HG02970 (cell line): ENCODE results near the gene CDH10.

Experiments used
- ATAC-seq: cut with Tn5 transposase; IDR thresholded peaks from one replicate; pipeline ENCODE4 v1.9.1; 2021; ENCODE audit warnings: mild to moderate bottlenecking, moderate library complexity, moderate number of reproducible peaks; ENCODE audit not compliant: unreplicated experiment, low FRiP score

CDH10 gene

DNA sequence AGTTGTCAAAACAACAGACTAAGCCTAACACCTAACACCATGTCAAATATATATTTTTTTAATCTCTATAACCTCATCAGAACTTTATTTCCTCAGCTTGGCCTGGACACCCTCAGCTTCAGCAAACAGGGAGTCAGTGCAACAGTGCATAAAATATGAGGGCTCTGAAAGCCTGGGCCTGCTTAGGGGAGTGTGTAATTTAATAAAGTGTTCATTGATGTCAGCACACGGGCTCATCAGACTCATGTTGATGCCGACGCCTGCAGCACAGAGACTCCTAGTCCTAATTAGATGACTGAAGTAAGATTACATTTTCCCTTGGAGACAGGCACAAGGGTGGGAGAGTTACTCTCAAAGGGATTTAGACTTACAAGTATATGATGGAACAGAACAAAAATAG, 37.8 kb downstream of the CDH10 start:
- ATAC-seq: no peak

DNA sequence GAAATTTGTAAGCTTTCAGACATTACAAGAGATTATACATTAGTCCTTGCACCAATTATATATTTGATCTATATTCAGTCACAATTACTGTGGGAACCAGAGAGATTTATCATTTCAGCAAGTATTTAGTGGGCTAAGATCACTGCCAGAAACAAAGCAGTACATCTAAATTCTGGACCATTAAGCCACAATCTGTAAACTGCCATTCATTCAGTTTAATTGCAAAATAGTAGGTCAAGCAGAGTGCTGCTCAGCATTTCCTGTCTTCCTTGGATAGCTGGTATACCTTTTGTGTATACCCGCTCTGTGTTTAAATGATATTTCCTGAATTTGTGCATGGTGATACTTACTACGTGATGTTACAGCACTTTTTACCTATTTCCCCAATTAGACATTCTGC, 42.6 kb downstream of the CDH10 start:
- no peak for ATAC-seq

DNA sequence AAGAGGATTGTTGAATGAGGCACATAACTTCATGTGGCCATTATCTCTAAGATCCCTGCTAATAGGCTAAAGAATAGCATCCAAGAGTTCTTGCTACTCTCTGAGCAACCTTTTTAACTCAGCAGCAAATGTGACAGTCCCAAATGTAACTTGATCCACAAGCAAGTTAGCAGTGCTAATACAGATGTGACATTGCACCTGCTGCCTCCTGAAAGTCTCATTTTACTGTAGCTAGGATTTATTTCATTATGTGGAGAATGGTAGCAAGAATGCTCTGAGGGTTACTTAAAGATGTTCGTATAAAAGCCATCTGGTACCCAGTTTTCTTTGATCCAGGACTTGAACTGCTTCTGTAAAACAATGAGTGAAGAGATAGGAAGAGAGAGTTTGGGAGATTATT, 45.8 kb downstream of the CDH10 start:
- ATAC-seq: no peak

DNA sequence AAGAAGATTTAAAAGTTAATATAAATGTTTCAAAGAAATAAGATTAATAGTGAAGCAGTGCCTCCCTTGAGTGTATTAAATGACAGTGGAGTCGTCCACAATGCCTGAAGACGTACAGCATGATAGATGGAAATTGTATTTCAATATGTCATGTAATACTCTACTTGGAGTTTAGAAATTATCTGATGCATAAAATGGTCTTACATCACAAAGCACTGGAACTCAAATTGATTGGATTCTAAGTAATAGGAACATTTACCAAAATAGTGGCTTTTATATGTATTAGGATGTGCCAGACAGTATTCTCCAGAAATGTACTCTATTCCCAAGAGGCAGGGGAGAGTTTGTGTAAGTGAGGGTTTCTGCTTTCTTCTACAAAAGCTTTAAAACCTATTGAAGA, 49.4 kb downstream of the CDH10 start:
- no peak for ATAC-seq

DNA sequence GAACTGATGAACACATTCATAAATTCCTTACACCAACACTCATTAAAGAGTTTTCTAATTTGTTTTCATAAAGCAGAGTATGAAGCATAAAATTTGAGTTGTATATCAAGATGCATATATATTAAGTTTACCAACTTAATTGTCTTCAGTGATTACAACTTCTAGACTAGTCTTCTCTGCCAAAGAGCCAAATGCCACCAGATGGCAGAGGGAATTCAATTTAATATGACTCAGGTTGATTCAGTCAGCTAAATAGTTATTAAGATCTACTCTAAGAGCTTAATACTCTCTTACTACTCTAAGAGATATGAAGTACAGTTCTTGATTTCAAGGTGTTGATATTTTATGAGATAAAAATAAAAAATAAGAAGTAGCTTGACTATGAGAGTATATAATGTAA, 53.4 kb downstream of the CDH10 start:
- ATAC-seq: no peak

DNA sequence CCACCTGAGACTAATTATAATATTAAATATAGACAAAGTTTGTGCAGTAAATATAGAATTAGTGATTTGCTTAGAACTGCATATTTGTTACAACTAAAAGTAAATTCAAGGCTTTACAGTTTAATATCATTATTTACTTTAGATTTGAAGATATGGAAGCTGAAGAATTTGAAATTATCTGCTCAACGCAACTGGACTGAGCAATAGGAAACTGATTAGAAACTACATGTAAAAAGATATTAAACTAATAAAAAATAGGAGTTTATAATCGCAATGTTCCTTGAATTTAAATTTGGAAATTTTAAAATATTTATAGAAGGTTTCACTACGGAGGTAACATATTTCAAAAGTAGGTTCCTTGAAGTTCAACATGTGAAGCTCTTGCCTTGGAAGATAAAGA, 55.2 kb downstream of the CDH10 start:
- ATAC-seq: no peak

DNA sequence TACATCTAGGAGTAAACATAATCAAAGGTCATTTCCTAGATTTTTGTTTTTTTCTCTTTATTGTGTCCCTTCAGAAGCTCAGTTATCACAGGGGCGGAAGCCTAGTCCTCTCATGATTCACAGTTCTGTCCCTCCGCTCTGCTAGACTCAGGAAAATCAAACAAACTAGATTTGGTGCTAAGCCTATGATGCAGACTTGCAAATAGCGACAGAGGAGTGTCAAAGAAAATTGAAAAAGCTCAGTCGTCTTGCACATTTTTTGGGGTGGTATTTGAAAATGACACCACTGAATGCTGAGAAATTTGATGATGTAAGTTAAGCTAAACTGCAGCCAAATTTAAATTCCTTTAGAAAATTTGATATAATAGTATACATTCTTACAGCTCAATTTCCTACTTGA, 59.0 kb downstream of the CDH10 start:
- ATAC-seq: no peak

DNA sequence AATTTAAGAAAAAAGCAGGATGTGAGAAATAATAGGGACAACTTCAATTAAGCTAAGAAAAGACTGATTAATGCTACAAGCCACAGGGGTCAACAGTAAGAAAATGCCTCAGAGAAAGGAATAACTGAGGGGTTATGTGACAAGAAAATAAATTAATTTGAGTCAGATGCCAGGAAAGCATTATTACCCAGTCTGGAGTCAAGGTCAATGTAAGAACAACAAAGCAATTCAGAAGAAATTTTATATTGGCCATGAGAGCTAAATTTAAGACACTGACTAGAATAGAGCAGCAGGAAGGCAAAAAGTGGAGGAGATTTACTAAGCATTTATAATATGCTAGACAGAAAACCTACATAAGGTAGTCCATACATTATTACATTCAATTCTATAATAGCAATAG, 73.5 kb downstream of the CDH10 start:
- ATAC-seq: no peak

DNA sequence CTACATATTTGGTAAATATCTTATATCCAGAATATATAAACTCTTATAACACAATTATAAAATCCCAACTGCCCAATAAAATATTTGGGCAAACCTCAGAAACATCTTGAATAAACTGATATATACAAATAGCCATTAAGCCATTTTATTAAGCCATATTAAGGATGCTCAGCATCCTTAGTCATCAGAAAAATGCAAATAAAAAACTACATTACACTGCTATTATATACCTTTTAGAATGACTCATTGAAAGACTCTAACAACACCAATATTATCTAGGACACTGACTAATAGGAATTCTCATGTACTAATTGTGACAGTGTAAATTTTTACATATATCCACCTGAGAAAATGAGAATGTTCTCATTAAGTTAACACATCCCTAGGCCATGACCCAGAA, 77.8 kb downstream of the CDH10 start:
- no peak for ATAC-seq

DNA sequence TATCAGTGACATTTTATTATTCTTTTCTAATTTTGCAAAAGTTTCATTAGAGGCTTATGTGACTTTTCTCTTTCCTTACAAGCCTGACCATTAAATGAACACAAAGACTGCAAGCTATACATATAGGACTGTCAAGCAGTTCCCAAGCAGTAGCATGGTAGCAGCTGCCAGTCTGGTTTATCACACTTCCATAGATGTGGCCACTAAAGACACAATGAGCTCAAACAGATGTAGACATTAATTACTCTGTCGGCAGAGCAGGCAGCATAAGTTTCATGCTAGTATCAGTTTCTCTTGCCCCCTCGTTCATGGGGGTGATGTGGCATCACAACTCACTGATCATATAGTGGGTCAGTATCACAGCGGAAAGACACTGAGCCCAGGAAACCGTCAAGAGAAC, 89.5 kb downstream of the CDH10 start:
- ATAC-seq: no peak

DNA sequence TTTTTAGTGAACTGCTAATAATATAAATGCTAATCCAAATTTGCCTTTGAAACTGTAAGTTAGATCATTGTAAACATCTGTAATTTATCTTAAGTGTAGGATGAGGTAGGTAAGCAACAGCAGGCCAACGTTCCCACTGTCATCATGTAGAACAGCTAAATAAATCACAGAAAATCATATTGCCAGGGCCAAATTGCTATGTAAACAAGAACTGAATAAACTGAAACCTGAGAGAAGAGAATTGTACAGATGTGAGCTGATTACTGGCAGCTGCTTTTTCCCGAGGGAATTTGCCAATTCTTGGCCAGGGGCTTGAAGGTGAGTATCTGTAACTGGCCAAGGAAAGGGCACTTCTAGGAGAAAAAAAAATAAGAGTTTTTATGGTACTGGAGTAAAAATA, 97.6 kb downstream of the CDH10 start:
- ATAC-seq: no peak

DNA sequence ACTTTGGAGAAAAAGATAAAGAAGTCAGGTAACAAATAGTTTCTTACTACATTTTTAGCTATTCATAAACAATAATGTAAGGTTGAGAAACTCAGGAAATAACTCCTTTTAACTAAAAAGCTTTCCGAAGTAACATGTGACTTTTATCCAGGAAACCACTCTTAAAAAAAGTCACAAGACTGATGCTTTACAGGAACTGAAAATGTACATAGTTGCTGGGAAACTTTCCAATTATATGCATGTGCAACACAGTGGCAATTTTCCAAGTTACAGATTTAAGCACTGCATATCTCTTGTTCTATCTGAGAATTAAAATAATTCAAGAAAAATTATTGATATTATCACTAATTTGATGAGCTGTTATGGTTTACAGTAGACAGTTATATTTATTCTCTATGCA, 105.2 kb downstream of the CDH10 start:
- ATAC-seq: no peak

DNA sequence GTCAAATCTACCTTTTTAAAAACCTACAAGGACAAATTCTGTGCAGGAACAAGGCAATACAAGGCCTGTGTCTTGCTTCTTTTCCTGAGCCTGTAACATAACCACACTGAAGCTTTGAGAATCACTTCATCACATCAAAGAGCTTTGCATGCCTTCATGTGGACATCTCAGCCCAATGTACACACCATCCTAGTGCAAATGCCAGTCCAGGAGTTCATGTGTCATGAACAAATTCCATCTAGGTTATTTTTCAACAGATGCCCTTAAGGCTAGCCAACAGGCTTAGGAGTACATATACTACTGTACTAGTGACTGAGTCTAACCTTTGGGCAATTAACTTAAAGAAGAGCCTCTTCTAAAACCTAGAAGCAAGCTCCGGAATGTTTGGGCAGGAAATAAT, 106.4 kb downstream of the CDH10 start:
- no peak for ATAC-seq

DNA sequence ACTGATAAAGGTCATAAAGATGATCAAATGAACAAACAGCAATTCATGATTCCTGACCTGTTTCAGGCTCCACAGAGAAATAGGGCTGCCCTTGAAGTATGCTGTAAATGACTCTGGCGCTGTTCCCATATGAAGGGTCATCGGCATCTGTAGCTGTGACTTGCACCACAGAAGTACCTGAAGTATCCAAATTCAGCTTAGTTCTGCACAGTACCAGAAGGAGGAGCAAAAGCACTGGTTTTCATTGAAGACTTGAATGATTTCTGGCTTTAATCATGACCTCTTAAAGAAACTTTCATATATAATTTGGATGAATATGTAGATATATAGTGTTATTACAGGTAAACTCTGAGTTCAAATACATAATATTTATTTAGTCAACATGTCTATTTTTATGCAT, 109.1 kb downstream of the CDH10 start:
- no peak for ATAC-seq

DNA sequence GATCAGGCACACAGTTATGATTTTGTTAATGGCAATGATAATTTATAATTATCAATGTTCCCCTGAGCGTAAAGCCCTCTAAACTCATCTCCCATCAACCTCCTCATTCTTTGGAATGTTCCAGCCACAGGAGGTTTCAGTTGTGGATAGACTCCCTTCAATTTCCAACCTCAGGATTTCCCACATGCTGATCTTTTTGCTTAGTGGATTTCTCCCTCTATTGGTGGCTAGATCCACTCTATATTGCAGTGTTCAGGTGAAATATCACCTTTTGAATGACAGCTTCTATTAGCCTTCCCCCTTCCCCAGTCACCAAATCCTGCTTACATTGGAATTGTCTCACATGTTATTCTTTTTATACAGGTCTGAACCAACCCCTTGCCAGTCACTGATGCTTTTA, 113.9 kb downstream of the CDH10 start:
- ATAC-seq: no peak

DNA sequence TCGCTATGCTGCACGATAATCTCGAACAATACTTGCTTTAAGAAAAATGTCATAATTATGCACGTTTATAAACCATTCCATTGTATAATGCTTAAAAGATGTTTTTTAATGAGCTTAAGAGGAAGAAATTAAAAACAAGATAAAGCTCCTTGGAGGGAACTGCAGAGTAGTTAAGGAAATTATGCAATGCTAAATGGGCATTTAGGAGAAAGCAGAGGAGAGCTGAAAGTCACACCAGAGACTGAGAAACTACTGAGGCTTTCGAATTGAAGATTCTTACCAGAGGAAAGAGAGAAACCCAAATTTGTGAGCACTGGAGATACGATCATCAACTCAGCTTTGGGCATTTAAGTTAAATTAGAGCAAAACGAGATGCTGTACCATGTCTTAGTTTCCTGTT, 119.4 kb downstream of the CDH10 start:
- no peak for ATAC-seq

DNA sequence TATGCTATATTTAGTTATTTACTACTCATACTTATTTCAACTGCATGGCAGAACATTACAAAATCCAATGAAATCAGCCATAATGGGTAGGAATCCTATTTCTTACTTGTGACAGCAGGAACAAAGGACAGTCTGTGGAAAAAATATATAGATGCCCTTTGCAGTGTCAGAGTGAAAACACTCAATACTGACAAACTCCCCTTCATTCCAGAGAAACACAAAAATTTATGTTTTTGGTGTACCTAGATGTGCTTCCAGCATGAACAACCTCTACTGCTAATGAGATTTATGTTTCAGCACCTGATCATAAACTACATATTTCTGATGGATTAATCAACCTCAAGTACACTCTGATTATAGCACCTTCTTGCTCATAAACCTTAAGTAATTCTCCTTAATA, 132.4 kb downstream of the CDH10 start:
- no peak for ATAC-seq

DNA sequence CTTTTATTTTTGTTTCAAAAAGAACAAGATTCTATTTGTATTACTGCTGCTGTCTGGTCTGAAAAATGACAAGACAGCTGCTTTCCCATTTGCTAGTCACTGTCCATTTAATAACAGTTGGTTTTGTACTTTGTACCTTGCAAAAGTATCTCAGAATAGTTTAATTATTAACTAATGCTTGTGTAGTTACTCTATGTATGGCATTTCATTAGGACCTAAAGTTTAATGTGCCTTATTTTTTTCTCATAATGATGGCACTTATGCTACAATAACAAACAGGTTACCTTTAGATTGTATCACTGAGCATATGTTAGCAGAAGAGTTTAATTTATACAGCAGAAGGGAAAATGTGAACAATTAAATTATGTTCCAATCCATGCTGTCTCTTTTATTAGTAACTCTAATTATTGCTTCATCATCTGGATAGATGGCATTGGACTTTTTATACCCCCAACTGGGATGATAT, 134.2 kb downstream of the CDH10 start:
- no peak for ATAC-seq

DNA sequence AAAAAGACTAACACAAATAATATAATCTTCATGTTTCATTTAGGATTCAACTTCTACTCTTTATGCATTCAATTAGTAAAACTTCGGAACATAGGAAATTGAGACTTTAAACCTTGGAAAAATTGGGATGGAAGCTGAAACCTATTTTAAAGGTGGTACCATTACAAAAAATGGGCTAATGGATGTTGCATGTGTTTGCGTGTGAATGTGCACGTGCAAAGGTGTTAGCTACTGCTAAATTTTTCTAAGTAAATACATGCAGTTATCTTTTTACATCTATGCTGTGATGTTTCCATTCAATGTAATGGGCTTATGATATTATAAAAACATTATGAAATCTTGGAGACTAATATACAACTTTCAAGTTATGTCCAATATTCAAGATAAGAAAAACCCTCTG, 134.8 kb downstream of the CDH10 start:
- ATAC-seq: no peak

DNA sequence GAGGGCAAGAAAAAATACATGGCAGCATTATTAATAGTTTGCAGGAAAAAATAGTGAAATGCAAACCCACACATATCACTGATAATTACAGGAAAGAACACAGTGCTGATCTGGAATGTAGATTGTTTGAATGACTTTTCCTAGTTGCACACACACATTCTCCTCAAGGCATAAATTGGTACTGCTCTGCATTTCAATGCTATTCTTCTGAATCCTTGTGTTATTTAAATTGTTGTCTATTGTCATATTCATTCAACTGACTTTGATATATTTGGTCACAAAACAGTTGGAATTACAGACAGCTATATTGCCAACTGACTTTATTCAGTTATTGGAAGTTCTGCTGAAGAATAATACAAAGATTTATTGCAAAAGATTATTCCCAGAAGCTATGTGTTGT, 139.5 kb downstream of the CDH10 start:
- no peak for ATAC-seq

DNA sequence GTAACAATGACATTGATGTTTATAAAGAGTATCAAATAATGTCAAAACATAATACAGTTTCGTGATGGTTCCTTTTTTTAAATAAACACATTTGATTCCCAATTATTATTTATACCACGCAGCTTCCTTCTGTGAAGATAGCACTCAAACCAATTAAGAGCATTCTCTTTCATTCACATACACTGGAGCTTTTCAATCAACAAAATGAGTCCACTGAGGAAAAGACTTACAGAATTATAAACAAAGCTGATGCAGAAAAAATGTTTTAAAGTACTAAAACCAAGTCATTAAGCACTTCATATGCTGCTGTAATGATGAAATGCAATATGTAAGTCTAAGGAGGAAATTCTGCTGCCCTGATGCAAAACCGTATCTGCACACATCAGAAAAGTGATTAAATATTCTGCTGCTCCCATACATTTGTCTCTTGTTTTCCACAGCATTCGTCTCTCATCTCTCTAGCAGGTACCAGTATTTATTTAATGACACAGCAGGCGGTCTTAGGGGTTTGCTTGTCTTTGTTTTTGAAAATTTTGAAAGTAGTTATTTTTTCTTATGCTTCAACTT, 147.1 kb downstream of the CDH10 start:
- ATAC-seq: no peak

DNA sequence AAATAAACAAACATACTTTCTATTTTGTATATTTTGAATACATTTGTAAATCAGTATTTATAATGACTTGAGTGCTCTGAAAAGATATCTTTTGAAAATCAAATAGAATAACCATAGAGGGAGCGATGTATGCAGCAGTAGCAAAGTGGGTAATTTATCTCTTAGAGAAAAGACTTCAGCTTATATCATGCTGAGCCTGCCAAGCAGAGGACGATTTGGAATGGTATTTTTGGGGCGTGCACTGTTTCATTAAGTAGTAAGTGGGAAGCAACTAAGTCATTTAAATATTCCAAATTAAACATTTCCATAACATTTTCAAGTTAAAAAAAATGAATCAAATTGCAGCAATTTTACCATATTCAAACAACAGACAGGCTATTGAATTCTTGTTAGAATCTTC, 147.6 kb downstream of the CDH10 start:
- ATAC-seq: no peak

DNA sequence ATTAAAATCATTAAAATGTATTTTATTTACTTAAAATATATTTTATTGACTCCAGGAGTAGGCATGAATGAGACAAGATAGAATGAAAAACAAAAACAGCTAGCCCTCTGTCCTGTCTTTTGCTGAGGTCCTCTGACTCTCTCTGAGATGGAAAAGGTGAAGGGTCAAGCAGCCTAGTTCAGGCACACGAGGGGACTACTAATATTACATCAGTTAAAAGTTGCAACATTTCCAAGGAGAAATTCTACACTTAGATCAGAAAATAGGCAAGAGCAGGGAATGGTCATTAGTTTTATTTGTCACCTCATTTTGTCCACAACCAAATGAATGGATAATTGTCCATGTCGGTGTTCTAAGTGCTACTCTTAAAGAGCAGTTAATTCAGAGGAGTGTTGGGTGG, 148.5 kb downstream of the CDH10 start:
- no peak for ATAC-seq
